Osteocyte (in vitro differentiated cells): ENCODE data around the gene SYNDIG1. TPM values are rescaled to one million over a fixed set of nuclear protein-coding genes. Genes with fewer than 3 reads are reported as not detected.

Experiments used
- DNase-seq: peaks from one replicate; pipeline ENCODE4 v3.0.0; 2021; ENCODE audit warnings: mixed read lengths; ENCODE audit not compliant: unreplicated experiment; ENCODE audit errors: extremely low spot score
- H3K27ac Mint-ChIP-seq: one replicate; pipeline ENCODE4 v1.8.0; 2021; ENCODE audit warnings: mild to moderate bottlenecking, mixed read lengths; ENCODE audit not compliant: unreplicated experiment
- H3K27me3 Mint-ChIP-seq: one replicate; pipeline ENCODE4 v1.8.0; 2021; ENCODE audit warnings: mixed read lengths; ENCODE audit not compliant: unreplicated experiment
- H3K36me3 Mint-ChIP-seq: one replicate; pipeline ENCODE4 v1.8.0; 2021; ENCODE audit warnings: mixed read lengths; ENCODE audit not compliant: unreplicated experiment
- H3K4me1 Mint-ChIP-seq: one replicate; pipeline ENCODE4 v1.8.0; 2021; ENCODE audit warnings: mixed read lengths; ENCODE audit not compliant: unreplicated experiment
- H3K4me3 Mint-ChIP-seq: one replicate; pipeline ENCODE4 v1.8.0; 2021; ENCODE audit warnings: mild to moderate bottlenecking, moderate library complexity, mixed read lengths; ENCODE audit not compliant: unreplicated experiment
- H3K9me3 Mint-ChIP-seq: one replicate; pipeline ENCODE4 v1.8.0; 2021; ENCODE audit warnings: mixed read lengths; ENCODE audit not compliant: unreplicated experiment
- total RNA-seq: library from RNA; stranded (reverse); gene quantifications from 2 replicates; pipeline ENCODE4 v1.2.1, GENCODE V29; 2021
- TF ChIP-seq, protein P1 (sequence below): fragments of 200-600 bp; sonication (generic); IDR thresholded peaks from 2 replicates; pipeline ENCODE4 v1.5.0; 2021; ENCODE audit warnings: antibody characterized with exemption, mild to moderate bottlenecking, moderate library complexity

SYNDIG1 gene
- total RNA-seq, 1 donor from 2014 or later: 0.40 TPM

DNA sequence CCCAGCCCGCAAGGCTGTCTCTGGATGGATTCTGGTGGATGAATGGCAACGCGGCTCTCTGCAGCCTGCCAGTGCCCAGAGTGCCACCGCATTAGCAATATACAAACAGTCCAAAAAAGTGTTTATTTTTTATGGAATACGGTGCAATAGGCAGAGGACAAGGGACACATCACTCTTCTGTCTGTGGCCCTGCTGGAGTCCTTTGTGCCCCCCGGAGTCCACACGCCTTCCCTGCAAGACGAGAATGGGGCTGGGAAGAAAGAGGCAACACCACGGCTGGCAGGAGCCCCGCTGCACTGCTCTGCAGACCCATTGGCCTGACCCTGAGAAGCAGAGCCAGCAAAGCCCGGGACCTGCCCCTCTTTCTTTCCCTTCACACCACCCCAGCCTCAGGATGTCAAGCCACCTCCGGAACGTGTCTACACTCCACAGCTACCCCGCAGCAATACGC, 196.3 kb downstream of the SYNDIG1 start:
- DNase-seq: no peak
- no peaks in the 10 kb centered on the region for H3K36me3 Mint-ChIP-seq
- no peak overlapping the region for H3K27ac Mint-ChIP-seq
- no peaks in the 10 kb centered on the region for H3K9me3 Mint-ChIP-seq
- TF ChIP-seq, protein P1, sequence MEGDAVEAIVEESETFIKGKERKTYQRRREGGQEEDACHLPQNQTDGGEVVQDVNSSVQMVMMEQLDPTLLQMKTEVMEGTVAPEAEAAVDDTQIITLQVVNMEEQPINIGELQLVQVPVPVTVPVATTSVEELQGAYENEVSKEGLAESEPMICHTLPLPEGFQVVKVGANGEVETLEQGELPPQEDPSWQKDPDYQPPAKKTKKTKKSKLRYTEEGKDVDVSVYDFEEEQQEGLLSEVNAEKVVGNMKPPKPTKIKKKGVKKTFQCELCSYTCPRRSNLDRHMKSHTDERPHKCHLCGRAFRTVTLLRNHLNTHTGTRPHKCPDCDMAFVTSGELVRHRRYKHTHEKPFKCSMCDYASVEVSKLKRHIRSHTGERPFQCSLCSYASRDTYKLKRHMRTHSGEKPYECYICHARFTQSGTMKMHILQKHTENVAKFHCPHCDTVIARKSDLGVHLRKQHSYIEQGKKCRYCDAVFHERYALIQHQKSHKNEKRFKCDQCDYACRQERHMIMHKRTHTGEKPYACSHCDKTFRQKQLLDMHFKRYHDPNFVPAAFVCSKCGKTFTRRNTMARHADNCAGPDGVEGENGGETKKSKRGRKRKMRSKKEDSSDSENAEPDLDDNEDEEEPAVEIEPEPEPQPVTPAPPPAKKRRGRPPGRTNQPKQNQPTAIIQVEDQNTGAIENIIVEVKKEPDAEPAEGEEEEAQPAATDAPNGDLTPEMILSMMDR: no peak
- no peak overlapping the region for H3K4me3 Mint-ChIP-seq
- peaks cover 4% of the 10 kb centered on the region for H3K4me1 Mint-ChIP-seq
- H3K27me3 Mint-ChIP-seq: peaks cover 7% of the 10 kb centered on the region

GRCh38 chr20:24667689-24668383, 198.4 kb downstream of the SYNDIG1 start:
- no peak overlapping the region for H3K4me3 Mint-ChIP-seq

DNA sequence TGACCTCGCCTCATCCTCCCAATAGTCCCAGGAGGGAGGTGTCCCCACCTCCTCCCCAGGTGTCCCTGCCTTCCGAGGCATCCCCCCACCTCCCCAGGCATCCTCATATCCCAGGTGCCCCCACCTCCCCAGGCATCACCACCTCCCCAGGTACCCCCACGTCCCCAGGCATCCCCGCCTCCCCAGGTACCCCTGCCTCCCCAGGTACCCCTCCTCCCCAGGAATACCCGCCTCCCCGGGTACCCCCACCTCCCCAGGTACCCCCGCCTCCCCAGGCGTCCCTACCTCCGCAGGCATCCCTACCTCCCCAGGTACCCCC, 198.9 kb downstream of the SYNDIG1 start:
- DNase-seq: no peak
- TF ChIP-seq, protein P1: no peak
- peaks cover under 1% of the 10 kb centered on the region for H3K27me3 Mint-ChIP-seq
- H3K4me1 Mint-ChIP-seq: peaks cover 14% of the 10 kb centered on the region
- H3K36me3 Mint-ChIP-seq: no peaks in the 10 kb centered on the region
- H3K4me3 Mint-ChIP-seq: no peak overlapping the region
- H3K27ac Mint-ChIP-seq: no peak overlapping the region
- H3K9me3 Mint-ChIP-seq: no peaks in the 10 kb centered on the region

More at GRCh38 chr20:24667689-24668383, 198.4 kb downstream of the SYNDIG1 start:
- peaks cover 6% of the 10 kb centered on the region for H3K27me3 Mint-ChIP-seq
- no peak overlapping the region for H3K27ac Mint-ChIP-seq
- H3K9me3 Mint-ChIP-seq: no peaks in the 10 kb centered on the region
- TF ChIP-seq, protein P1: no peak
- H3K36me3 Mint-ChIP-seq: no peaks in the 10 kb centered on the region
- peaks cover 9% of the 10 kb centered on the region for H3K4me1 Mint-ChIP-seq
- no peak for DNase-seq

GRCh38 chr20:24668791-24669190, 199.4 kb downstream of the SYNDIG1 start:
- Mint-ChIP-seq H3K4me1 (peaks cover 18% of the 10 kb centered on the region), H3K27me3 (no peaks in the 10 kb centered on the region), H3K4me3 (no peak overlapping the region), H3K36me3 (no peaks in the 10 kb centered on the region), H3K9me3 (no peaks in the 10 kb centered on the region), H3K27ac (no peak overlapping the region)
- TF ChIP-seq, protein P1: no peak
- DNase-seq: no peak

- Mint-ChIP-seq H3K4me3 (no peak overlapping the region), H3K27me3 (no peaks in the 10 kb centered on the region), H3K27ac (no peak overlapping the region), H3K9me3 (no peaks in the 10 kb centered on the region), H3K4me1 (peaks cover 18% of the 10 kb centered on the region), H3K36me3 (no peaks in the 10 kb centered on the region)
- no peak for DNase-seq
- TF ChIP-seq, protein P1: no peak
Observed at GRCh38 chr20:24669701-24670100, 200.3 kb downstream of the SYNDIG1 start.
